DOHH2 (cell line): ENCODE data around the gene MYBPC1.

ENCODE experiments used
- EZH2phosphoT487 ChIP-seq: fragments of 200-600 bp; sonication (generic); IDR thresholded peaks from 2 replicates; pipeline ENCODE4 v1.6.1; 2017; ENCODE audit warnings: borderline replicate concordance, mild to moderate bottlenecking, antibody characterized with exemption, low read length, moderate library complexity, mixed read lengths
- TF ChIP-seq, protein P1 (sequence below): fragments of 200-600 bp; sonication (generic); IDR thresholded peaks from one replicate; pipeline ENCODE4 v1.5.1; 2014; ENCODE audit warnings: antibody characterized with exemption, mild to moderate bottlenecking, low read depth, low read length; ENCODE audit not compliant: poor library complexity, severe bottlenecking

DNA sequence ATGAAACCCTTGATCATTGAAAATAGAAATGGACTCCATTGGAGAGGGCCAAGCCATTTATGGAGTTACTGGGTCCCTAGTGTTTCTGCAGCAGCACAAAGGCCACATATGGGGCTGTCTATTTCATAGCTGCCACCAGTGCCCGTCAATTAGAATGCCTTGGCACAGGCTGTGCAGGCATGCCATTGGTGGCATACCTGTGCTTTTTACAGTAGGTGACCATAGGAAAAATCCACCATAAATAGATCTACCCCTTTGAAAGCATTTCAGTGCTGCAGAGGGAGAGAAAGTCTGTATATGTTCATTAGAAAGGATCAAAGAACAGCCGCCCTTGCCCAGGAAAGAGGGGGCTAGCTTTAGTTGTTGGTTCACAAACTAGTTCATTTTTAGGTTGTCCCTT is 13.1 kb downstream of the MYBPC1 start:
- TF ChIP-seq, protein P1, sequence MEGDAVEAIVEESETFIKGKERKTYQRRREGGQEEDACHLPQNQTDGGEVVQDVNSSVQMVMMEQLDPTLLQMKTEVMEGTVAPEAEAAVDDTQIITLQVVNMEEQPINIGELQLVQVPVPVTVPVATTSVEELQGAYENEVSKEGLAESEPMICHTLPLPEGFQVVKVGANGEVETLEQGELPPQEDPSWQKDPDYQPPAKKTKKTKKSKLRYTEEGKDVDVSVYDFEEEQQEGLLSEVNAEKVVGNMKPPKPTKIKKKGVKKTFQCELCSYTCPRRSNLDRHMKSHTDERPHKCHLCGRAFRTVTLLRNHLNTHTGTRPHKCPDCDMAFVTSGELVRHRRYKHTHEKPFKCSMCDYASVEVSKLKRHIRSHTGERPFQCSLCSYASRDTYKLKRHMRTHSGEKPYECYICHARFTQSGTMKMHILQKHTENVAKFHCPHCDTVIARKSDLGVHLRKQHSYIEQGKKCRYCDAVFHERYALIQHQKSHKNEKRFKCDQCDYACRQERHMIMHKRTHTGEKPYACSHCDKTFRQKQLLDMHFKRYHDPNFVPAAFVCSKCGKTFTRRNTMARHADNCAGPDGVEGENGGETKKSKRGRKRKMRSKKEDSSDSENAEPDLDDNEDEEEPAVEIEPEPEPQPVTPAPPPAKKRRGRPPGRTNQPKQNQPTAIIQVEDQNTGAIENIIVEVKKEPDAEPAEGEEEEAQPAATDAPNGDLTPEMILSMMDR, result no peak
- TF ChIP-seq EZH2phosphoT487, result no peak
